GM19099 (cell line): ENCODE data around the gene SPINK13.

ENCODE experiments used
- POLR2A ChIP-seq: IDR thresholded peaks from 3 replicates; pipeline ENCODE4 v1.6.1; 2011; ENCODE audit warnings: low read depth; ENCODE audit not compliant: insufficient read length; ENCODE audit errors: extremely low read depth

SPINK13 gene

DNA sequence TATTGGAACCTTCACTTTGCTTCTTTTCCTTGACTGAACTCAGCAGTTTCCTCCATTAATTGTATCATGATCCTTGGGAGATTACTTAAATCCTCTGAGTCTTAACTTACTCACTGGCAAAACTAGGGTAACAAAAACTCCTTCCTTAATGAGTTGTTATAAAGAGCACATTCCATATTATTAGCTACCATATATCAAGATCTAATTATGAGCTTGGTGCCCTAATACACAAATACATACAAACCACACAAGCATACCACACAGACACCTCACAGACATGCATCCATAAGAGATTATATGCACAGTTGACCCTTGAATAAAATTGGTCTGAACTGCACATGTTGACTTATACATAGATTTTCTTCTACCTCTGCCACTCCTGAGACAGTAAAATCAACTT lies 41.2 kb downstream of the SPINK13 start:
- TF ChIP-seq POLR2A = no peak

GRCh38 chr5:148311484-148311883 lies 42.9 kb downstream of the SPINK13 start:
- TF ChIP-seq POLR2A = no peak

GRCh38 chr5:148312153-148312552 lies 43.6 kb downstream of the SPINK13 start, which contains the start of gene SPINK7:
TSS of gene SPINK7 (plus strand) at chr5:148312423. CDS start at chr5:148312484, 61 bp downstream.
- TF ChIP-seq POLR2A = no peak

DNA sequence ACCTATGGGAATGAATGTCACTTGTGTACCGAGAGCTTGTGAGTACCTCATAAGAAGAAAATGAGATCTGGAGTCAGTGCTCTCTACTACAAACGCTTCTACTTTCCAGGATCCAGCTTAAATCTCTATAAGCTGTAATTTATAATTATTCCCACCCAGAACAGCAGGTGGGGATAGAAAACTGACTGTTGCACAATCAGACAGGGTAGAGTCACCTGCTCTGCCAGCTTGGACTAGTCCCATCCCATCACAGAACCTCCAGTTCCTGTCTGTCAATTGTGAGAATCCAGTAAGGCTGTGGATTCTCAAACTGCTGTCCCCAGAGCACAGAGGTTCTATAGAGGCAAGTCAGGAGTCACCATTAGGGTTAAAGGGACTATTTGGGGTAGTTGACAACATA lies 45.6 kb downstream of the SPINK13 start:
- no peak for TF ChIP-seq POLR2A

DNA sequence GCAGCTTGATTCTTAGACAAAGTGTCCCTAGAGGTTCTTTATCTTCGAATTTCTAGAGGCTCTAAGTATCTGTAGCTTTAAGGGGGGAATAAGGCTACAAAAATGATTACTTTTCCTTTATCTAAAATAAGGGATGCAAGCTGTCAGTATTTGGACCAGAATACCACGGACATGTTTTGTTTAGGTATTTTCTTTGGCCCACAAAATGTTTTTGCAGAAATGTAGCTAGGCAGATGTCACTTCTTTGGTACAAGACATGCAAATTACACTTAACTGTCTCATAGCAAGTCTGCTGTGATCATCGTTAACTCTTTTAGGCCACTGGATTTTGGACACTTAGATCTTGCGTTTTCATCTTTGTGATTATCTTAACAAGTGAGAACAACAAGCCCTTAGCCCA lies 46.1 kb downstream of the SPINK13 start:
- no peak for TF ChIP-seq POLR2A

DNA sequence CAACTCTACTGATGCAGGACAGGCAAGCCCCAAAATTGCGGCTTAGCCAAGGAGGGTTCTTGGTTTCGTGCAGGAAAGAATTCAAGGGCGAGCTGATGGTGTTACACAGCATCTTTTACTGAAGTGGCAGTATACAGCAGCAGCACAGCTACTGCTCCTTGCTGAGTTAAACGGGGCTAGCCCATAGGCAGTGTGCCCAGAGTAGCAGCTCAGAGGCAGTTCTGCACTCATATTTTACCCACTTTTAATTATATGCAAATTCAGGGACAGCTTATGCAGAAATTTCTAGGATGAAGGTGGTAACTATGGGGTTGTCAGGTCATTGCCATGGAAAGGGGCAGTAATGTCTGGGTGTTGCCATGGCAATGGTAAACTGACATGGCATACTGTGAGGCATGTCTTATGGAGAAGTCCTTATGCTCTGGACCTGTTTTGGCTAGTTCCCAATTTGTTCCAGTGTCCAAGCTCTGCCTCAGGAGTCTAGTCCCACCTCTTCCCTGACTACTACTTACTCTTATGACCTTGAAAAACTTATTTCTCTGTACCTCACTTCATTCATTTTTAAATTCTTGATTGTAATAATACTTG lies 64.8 kb downstream of the SPINK13 start:
- TF ChIP-seq POLR2A = no peak

DNA sequence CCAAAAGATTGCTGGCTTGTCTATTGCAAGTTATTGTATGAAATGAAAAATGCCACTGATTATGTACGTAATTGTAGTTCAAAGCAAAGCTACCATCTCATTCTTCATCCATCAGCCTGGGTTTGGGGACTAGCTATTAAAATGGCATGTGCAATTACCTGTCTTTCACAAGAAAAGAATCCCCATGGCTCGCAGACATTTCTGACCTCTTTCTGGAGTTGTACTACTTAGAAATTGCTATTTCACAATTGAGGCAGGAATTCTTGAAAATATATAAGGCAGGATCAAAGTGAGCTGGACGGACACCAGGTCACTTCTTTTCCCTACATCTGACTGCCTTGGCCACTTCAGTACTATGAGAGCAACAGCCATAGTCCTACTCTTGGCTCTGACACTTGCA lies 66.7 kb downstream of the SPINK13 start, which contains the start of gene SPINK9:
TSS of gene SPINK9 (plus strand) at position 301 of the 400 bp plus-strand sequence. CDS start at position 356, 55 bp downstream.
- no peak for TF ChIP-seq POLR2A
